Measurements from ENCODE around the gene EEPD1. TPM values are rescaled to one million over a fixed set of nuclear protein-coding genes. Genes with fewer than 3 reads are reported as not detected.

Gene EEPD1
- total and polyA plus RNA-seq, 8 donors = 7.1 to 60.5 (median 10.0) TPM

GRCh38 chr7:36188266-36188665, 35.2 kb downstream of the EEPD1 start:
- FAIRE-seq = no peak
- H3K27ac ChIP-seq = no peak overlapping the region
- WGBS, 2 donors = 86 to 90% methylated on average over 5 of the region's 5 CpGs
- DNase-seq = no peak
- H3K36me3 ChIP-seq = no peaks in the 10 kb centered on the region
- no peak for TF ChIP-seq CTCF (IDR thresholded peaks at IDR 0.05)
- H3K4me3 ChIP-seq = no peak overlapping the region
- H3K4me1 ChIP-seq = peaks cover 0 to 15% (median 5%) of the 10 kb centered on the region in 3 donors
- no peaks in the 10 kb centered on the region for H3K9me3 ChIP-seq
- intact Hi-C loops (cut with DNase I) = no loop called here
- no peaks in the 10 kb centered on the region for H3K27me3 ChIP-seq
- ATAC-seq = no peak

- 74 to 79% methylated on average over 4 of the region's 4 CpGs for WGBS, 2 donors
- Histone ChIP-seq H3K9me3 (no peaks in the 10 kb centered on the region), H3K27ac (no peak overlapping the region), H3K4me1 (peaks cover 0 to 9% (median 0%) of the 10 kb centered on the region in 3 donors), H3K4me3 (no peak overlapping the region), H3K36me3 (no peaks in the 10 kb centered on the region), H3K27me3 (no peaks in the 10 kb centered on the region)
- ATAC-seq (no peak), DNase-seq (no peak), FAIRE-seq (no peak)
- intact Hi-C loops (cut with DNase I) = no loop called here
- TF ChIP-seq CTCF (IDR thresholded peaks at IDR 0.05) = no peak
These were observed 35.9 kb downstream of the EEPD1 start for GRCh38 chr7:36188906-36189305.

GRCh38 chr7:36190447-36191291, 37.6 kb downstream of the EEPD1 start:
- Histone ChIP-seq H3K9me3 (no peaks in the 10 kb centered on the region), H3K27ac (no peak overlapping the region), H3K4me1 (peaks cover 0 to 6% (median 0%) of the 10 kb centered on the region in 3 donors), H3K36me3 (no peaks in the 10 kb centered on the region), H3K4me3 (no peak overlapping the region), H3K27me3 (no peaks in the 10 kb centered on the region)
- peak in 2 of 4 donors; percentile 40 to 60 for ATAC-seq
- 85 to 89% methylated on average over 5 of the region's 5 CpGs for WGBS, 2 donors
- DNase-seq = no peak
- FAIRE-seq = no peak
- intact Hi-C loops (cut with DNase I) = no loop called here
- TF ChIP-seq CTCF (IDR thresholded peaks at IDR 0.05) = no peak

GRCh38 chr7:36191292-36191920, 38.4 kb downstream of the EEPD1 start:
- no peak for TF ChIP-seq CTCF (IDR thresholded peaks at IDR 0.05)
- 87 to 93% methylated on average over 7 of the region's 7 CpGs for WGBS, 2 donors

More at GRCh38 chr7:36191292-36191920, 38.4 kb downstream of the EEPD1 start:
- Histone ChIP-seq H3K9me3 (no peaks in the 10 kb centered on the region), H3K4me1 (peaks cover 0 to 6% (median 0%) of the 10 kb centered on the region in 3 donors), H3K36me3 (no peaks in the 10 kb centered on the region), H3K27me3 (no peaks in the 10 kb centered on the region), H3K4me3 (no peak overlapping the region), H3K27ac (no peak overlapping the region)
- ATAC-seq (peak in 1 of 4 donors; percentile 6), FAIRE-seq (no peak), DNase-seq (no peak)
- intact Hi-C loops (cut with DNase I) = no loop called here
